H9 (cell line): Measurements from ENCODE around the gene CCDC13. TPM values are rescaled to one million over a fixed set of nuclear protein-coding genes. Genes with fewer than 3 reads are reported as not detected.

Experiments
- DNase-seq: peaks from one replicate; pipeline ENCODE4 v3.0.0-alpha.2; 2017
- H2AFZ ChIP-seq: one replicate; pipeline ENCODE4 v1.6.1; 2013; ENCODE audit warnings: mild to moderate bottlenecking, low read length, control low read depth, moderate library complexity
- H2AK5ac ChIP-seq: 2 replicates; pipeline ENCODE4 v1.6.1; 2013; ENCODE audit warnings: low read length, control low read depth, mixed read lengths; ENCODE audit not compliant: insufficient read length
- H2BK120ac ChIP-seq: one replicate; pipeline ENCODE4 v1.6.1; 2013; ENCODE audit warnings: low read depth, mild to moderate bottlenecking, low read length, control low read depth, inconsistent platforms; ENCODE audit not compliant: poor library complexity, severe bottlenecking
- H2BK12ac ChIP-seq: 2 replicates; pipeline ENCODE4 v1.6.1; 2013; ENCODE audit warnings: low read length, control low read depth, mixed read lengths, low read depth; ENCODE audit not compliant: insufficient read length
- H2BK15ac ChIP-seq: 2 replicates; pipeline ENCODE4 v1.6.1; 2013; ENCODE audit warnings: low read depth, low read length, control low read depth
- H2BK20ac ChIP-seq: one replicate; pipeline ENCODE4 v1.6.1; 2013; ENCODE audit warnings: low read depth, mild to moderate bottlenecking, low read length, control low read depth, inconsistent platforms; ENCODE audit not compliant: poor library complexity, severe bottlenecking
- H2BK5ac ChIP-seq: 2 replicates; pipeline ENCODE4 v1.6.1; 2013; ENCODE audit warnings: low read length, control low read depth, mixed read lengths; ENCODE audit not compliant: insufficient read length
- H3K14ac ChIP-seq: 2 replicates; pipeline ENCODE4 v1.6.1; 2013; ENCODE audit warnings: low read length, control low read depth; ENCODE audit not compliant: insufficient read depth
- H3K18ac ChIP-seq: 2 replicates; pipeline ENCODE4 v1.6.1; 2013; ENCODE audit warnings: low read depth, mild to moderate bottlenecking, mixed read lengths, low read length, control low read depth; ENCODE audit not compliant: insufficient read length
- H3K23ac ChIP-seq: 2 replicates; pipeline ENCODE4 v1.6.1; 2013; ENCODE audit warnings: low read length, control low read depth, mixed read lengths, low read depth; ENCODE audit not compliant: insufficient read length
- H3K23me2 ChIP-seq: 2 replicates; pipeline ENCODE4 v1.6.1; 2013; ENCODE audit warnings: low read depth, mild to moderate bottlenecking, mixed read lengths, low read length, control low read depth; ENCODE audit not compliant: insufficient read length, poor library complexity, severe bottlenecking
- H3K27ac ChIP-seq: 2 replicates; pipeline ENCODE4 v1.5.1; 2013; ENCODE audit warnings: low read length, control low read depth, mixed read lengths, low read depth; ENCODE audit not compliant: insufficient read length
- H3K27me3 ChIP-seq: 2 replicates; pipeline ENCODE4 v1.6.1; 2013; ENCODE audit warnings: low read length, control low read depth, inconsistent platforms; ENCODE audit not compliant: insufficient read depth
- H3K4ac ChIP-seq: 2 replicates; pipeline ENCODE4 v1.6.1; 2013; ENCODE audit warnings: low read depth, mild to moderate bottlenecking, control low read depth, inconsistent platforms, low read length, moderate library complexity
- H3K4me1 ChIP-seq: 2 replicates; pipeline ENCODE4 v1.6.1; 2013; ENCODE audit warnings: low read length, control low read depth, inconsistent platforms; ENCODE audit not compliant: insufficient read depth
- H3K4me2 ChIP-seq: 2 replicates; pipeline ENCODE4 v1.6.1; 2013; ENCODE audit warnings: low read length, control low read depth, mixed read lengths; ENCODE audit not compliant: insufficient read length, insufficient read depth
- H3K56ac ChIP-seq: 2 replicates; pipeline ENCODE4 v1.6.1; 2013; ENCODE audit warnings: low read depth, mild to moderate bottlenecking, mixed read lengths, low read length, control low read depth; ENCODE audit not compliant: insufficient read length
- H3K79me1 ChIP-seq: 2 replicates; pipeline ENCODE4 v1.6.1; 2013; ENCODE audit warnings: low read depth, mild to moderate bottlenecking, moderate library complexity, low read length, control low read depth, inconsistent platforms; ENCODE audit not compliant: insufficient read depth, poor library complexity, severe bottlenecking
- H3K79me2 ChIP-seq: 2 replicates; pipeline ENCODE4 v1.6.1; 2013; ENCODE audit warnings: low read length, control low read depth, inconsistent platforms; ENCODE audit not compliant: insufficient read depth
- H3K9ac ChIP-seq: 2 replicates; pipeline ENCODE4 v1.6.1; 2013; ENCODE audit warnings: low read length, control low read depth, mixed read lengths; ENCODE audit not compliant: insufficient read length; ENCODE audit errors: extremely low read depth
- H3K9me3 ChIP-seq: one replicate; pipeline ENCODE4 v1.6.1; 2013; ENCODE audit warnings: low read depth, low read length, inconsistent platforms; ENCODE audit not compliant: control insufficient read depth
- H3T11ph ChIP-seq: one replicate; pipeline ENCODE4 v1.6.1; 2013; ENCODE audit warnings: mild to moderate bottlenecking, low read length, control low read depth, inconsistent platforms
- H4K20me1 ChIP-seq: one replicate; pipeline ENCODE4 v1.6.1; 2013; ENCODE audit not compliant: control insufficient read depth, insufficient read length, insufficient read depth
- H4K5ac ChIP-seq: 2 replicates; pipeline ENCODE4 v1.6.1; 2013; ENCODE audit warnings: low read depth, mild to moderate bottlenecking, mixed read lengths, low read length, control low read depth; ENCODE audit not compliant: insufficient read length
- H4K8ac ChIP-seq: replicated peaks from 2 replicates; pipeline ENCODE4 v1.6.1; 2013; ENCODE audit warnings: low read length, control low read depth, mixed read lengths, low read depth; ENCODE audit not compliant: insufficient read length
- H4K91ac ChIP-seq: 2 replicates; pipeline ENCODE4 v1.6.1; 2013; ENCODE audit warnings: low read depth, mild to moderate bottlenecking, moderate library complexity, mixed read lengths, low read length, control low read depth; ENCODE audit not compliant: insufficient read length
- H3K27ac Mint-ChIP-seq, 3 experiments: 2 replicates in 2 of 3; 3 replicates in 1 of 3; pipeline ENCODE4 v1.8.0; 2020 to 2021; ENCODE audit warnings: mixed read lengths in 3 of 3, mild to moderate bottlenecking in 1 of 3, moderate library complexity in 1 of 3
- H3K27me3 Mint-ChIP-seq: 2 replicates; pipeline ENCODE4 v1.8.0; 2021; ENCODE audit warnings: low read depth, mild to moderate bottlenecking, moderate library complexity, mixed read lengths
- H3K36me3 Mint-ChIP-seq, 3 experiments: 2 replicates in 2 of 3; 3 replicates in 1 of 3; pipeline ENCODE4 v1.8.0; 2020 to 2021; ENCODE audit warnings: low read depth in 3 of 3, mixed read lengths in 3 of 3; ENCODE audit not compliant: insufficient read depth in 1 of 3
- H3K4me1 Mint-ChIP-seq, 2 experiments: 2 replicates each; pipeline ENCODE4 v1.8.0; 2020; ENCODE audit warnings: mixed read lengths in 2 of 2
- H3K4me3 Mint-ChIP-seq, 2 experiments: 2 replicates in 1 of 2; 3 replicates in 1 of 2; pipeline ENCODE4 v1.8.0; 2020 to 2021; ENCODE audit warnings: mild to moderate bottlenecking in 2 of 2, mixed read lengths in 2 of 2, moderate library complexity in 1 of 2
- H3K9me3 Mint-ChIP-seq, 2 experiments: 2 replicates in 1 of 2; 3 replicates in 1 of 2; pipeline ENCODE4 v1.8.0; 2020; ENCODE audit warnings: mild to moderate bottlenecking in 2 of 2, mixed read lengths in 2 of 2, moderate library complexity in 1 of 2
- CTCF ChIP-seq: fragments of 200-600 bp; sonication (generic); conservative IDR thresholded peaks from 3 replicates; pipeline ENCODE4 v1.8.0; 2021; ENCODE audit warnings: antibody characterized with exemption, mild to moderate bottlenecking
- WGBS: extraction: QIAGEN DNeasy Blood & Tissue Kit; methylation state at CpG from one replicate; pipeline ENCODE4 v1.1.7; 2013; ENCODE audit warnings: missing lambda C conversion rate, low lambda C conversion rate, mixed read lengths; ENCODE audit not compliant: insufficient read length; ENCODE audit errors: extremely low coverage; 5-methylcytosine and 5-hydroxymethylcytosine counted together
- total RNA-seq: library from RNA; stranded (reverse); gene quantifications from 2 replicates; pipeline ENCODE4 v1.2.1, GENCODE V29; 2021

CCDC13 gene
- total RNA-seq, 1 experiment from 2014 or later: not detected

GRCh38 chr3:42763021-42763420, 10.0 kb downstream of the CCDC13 start:
- Mint-ChIP-seq H3K4me3 (no peak overlapping the region), H3K27me3 (peaks cover 14% of the 10 kb centered on the region), H3K36me3 (no peaks in the 10 kb centered on the region; a peak in 1 of 7 replicates), H3K27ac (no peak overlapping the region), H3K4me1 (peaks cover 22 to 26% of the 10 kb centered on the region in 2 experiments), H3K9me3 (no peaks in the 10 kb centered on the region)
- Histone ChIP-seq H4K5ac (no peak overlapping the region), H3K9me3 (no peaks in the 10 kb centered on the region), H3K4me1 (no peaks in the 10 kb centered on the region), H3K23ac (no peak overlapping the region), H3K79me1 (no peaks in the 10 kb centered on the region), H3K14ac (no peak overlapping the region), H2BK20ac (no peak overlapping the region), H3K27me3 (no peaks in the 10 kb centered on the region), H2BK12ac (no peak overlapping the region), H3T11ph (no peak overlapping the region), H3K4ac (no peak overlapping the region), H3K18ac (no peak overlapping the region), H2BK5ac (no peak overlapping the region), H2BK15ac (no peak overlapping the region), H2AFZ (no peak overlapping the region), H2AK5ac (no peak overlapping the region), H3K4me2 (no peak overlapping the region), H3K79me2 (no peaks in the 10 kb centered on the region), H4K20me1 (no peaks in the 10 kb centered on the region), H3K9ac (no peak overlapping the region), H4K91ac (no peak overlapping the region), H3K27ac (no peak overlapping the region), H3K23me2 (no peaks in the 10 kb centered on the region), H4K8ac (no peak overlapping the region), H3K56ac (no peak overlapping the region), H2BK120ac (no peak overlapping the region)
- no CpG with 5 or more reads among the region's 2 CpGs for WGBS
- DNase-seq: no peak
- TF ChIP-seq CTCF: no peak
